ENCODE measurements around the gene AP1M1. TPM values are rescaled to one million over a fixed set of nuclear protein-coding genes. Genes with fewer than 3 reads are reported as not detected.

The AP1M1 gene
- total RNA-seq, 1 experiment from 2014 or later = 52.8 TPM

DNA sequence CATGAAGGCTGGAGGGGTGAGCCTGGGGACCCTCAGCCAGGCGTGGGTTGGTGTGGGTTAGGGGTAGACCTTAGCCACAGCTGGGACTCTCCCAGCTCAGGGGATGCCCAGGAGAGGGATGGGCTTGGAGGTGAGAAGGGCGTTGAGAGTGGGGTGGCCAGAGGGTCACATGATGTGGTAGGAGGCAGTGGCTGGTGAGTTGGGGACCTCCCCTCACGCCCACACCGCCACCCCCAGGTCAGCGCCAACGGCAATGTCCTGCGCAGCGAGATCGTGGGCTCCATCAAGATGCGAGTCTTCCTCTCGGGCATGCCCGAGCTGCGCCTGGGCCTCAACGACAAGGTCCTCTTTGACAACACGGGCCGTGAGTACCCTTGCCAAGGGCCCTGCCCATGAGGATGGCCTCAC is 28.5 kb downstream of the AP1M1 start:
- Histone ChIP-seq H3K4me2 (no peak overlapping the region), H3K9me2 (ENCODE audit: insufficient read depth) (no peaks in the 10 kb centered on the region), H3K9me3 (ENCODE audit: insufficient read depth, low read depth) (peaks cover 7% of the 10 kb centered on the region), H4K20me1 (ENCODE audit: insufficient read depth) (no peaks in the 10 kb centered on the region), H2AFZ (no peak overlapping the region), H3K4me3 (no peak overlapping the region), H3K36me3 (ENCODE audit: low read depth) (peaks cover 17% of the 10 kb centered on the region), H3F3A (ENCODE audit: insufficient read depth, low read depth) (no peaks in the 10 kb centered on the region; the same call in 1 of the 2 replicates), H3K27me3 (ENCODE audit: insufficient read depth, low read depth) (no peaks in the 10 kb centered on the region), H3K4me1 (replicated peaks; ENCODE audit: insufficient read depth) (no peaks in the 10 kb centered on the region), H3K27ac (no peak overlapping the region), H3K79me2 (ENCODE audit: low read depth) (no peaks in the 10 kb centered on the region)
- BruUV-seq (replicated peaks) = no TSS peak
- intact Hi-C loops (cut with micrococcal nuclease; ENCODE audit: unreplicated experiment) = no loop called here
- DNase-seq = no peak
- POLR2A ChIA-PET (ENCODE audit: unreplicated experiment) = no interaction called here
- no peak for TF ChIP-seq EZH2 (IDR thresholded peaks at IDR 0.05; ENCODE audit: low read depth)
- TF ChIP-seq, protein P1, sequence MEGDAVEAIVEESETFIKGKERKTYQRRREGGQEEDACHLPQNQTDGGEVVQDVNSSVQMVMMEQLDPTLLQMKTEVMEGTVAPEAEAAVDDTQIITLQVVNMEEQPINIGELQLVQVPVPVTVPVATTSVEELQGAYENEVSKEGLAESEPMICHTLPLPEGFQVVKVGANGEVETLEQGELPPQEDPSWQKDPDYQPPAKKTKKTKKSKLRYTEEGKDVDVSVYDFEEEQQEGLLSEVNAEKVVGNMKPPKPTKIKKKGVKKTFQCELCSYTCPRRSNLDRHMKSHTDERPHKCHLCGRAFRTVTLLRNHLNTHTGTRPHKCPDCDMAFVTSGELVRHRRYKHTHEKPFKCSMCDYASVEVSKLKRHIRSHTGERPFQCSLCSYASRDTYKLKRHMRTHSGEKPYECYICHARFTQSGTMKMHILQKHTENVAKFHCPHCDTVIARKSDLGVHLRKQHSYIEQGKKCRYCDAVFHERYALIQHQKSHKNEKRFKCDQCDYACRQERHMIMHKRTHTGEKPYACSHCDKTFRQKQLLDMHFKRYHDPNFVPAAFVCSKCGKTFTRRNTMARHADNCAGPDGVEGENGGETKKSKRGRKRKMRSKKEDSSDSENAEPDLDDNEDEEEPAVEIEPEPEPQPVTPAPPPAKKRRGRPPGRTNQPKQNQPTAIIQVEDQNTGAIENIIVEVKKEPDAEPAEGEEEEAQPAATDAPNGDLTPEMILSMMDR (conservative IDR thresholded peaks at IDR 0.05) = no peak
- CTCF ChIA-PET = no interaction called here

DNA sequence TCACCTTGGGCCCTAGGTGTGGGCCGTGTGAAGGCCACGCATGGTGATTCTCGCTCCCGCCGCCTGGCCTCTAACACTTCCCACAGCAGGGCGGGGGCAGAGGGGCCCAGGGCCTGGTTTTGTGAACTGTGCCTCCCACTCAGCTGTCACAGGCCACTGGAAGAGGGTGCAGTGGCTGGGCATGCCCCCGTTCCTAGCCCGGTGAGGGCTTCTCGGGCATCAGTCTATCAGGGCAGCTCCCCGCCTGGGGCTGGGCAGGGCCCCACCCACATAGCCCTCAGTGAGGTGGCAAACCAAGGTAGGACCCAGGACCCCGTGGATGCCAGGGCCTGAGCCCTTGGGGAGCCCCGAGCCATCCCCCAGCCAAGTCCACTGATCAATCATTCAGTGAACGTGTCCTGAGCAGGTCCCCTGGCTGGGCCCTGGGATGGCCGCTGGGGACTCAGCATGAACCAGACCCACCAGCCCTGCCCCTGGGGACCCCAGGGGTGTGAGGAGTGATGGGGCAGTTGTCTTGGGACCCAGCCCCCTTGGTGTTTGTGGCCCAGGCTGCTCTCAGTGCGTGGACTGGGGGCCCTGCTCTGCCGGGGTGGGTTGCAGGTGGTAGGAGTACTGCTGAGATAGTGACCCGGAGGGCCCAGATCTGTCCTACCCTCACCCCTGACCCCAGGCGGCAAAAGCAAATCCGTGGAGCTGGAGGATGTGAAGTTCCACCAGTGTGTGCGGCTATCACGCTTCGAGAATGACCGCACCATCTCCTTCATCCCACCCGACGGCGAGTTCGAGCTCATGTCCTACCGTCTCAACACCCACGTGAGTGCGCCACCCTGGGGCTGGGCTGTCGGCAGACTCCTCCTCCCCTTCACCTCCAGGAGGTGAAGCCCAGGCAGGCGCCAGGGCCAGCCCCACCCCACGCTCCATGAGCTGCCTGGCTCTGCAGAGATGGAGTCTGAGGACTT is 29.4 kb downstream of the AP1M1 start:
- no TSS peak for BruUV-seq (replicated peaks)
- intact Hi-C loops (cut with micrococcal nuclease; ENCODE audit: unreplicated experiment) = no loop called here
- POLR2A ChIA-PET (ENCODE audit: unreplicated experiment) = no interaction called here

DNA sequence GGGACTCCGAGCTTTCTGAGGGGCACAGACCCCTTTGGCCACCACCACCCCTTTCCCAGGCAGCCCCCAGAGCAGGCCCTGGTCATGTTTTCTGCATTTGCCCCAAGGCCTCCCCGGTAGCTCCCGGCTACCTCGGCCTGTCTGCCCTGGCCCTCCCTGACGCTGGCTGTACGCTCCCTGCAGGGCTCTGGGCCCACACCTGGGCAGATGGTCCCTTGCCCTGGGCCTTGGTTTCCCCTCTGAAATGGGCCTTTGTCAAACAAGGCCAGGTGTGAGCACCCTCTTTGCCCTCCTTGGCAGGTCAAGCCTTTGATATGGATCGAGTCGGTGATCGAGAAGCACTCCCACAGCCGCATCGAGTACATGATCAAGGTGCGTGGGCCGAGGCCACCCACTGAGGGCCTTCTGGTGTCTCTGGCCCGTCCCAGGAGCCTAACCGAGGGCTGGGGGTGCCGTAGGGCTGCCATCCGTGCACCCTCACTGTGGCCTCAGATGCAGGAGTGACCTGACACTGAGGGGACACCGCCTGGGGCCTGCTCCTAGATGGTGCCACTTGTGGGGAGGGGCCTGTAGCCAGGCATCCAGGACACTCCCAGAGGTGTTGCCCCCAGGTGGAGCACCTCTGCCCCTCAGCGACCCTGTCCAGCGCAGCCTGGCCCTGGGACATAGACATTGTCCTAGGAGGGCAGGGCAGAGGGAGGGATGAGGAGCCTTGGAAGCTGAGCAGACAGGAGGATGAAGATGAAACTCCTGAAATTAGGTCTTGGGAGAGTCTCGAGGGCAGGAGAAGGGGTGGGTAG is 30.3 kb downstream of the AP1M1 start:
- no peaks in the 10 kb centered on the region for H3K79me2 ChIP-seq (ENCODE audit: low read depth)
- CTCF ChIA-PET = no interaction called here
- no peak overlapping the region for H2AFZ ChIP-seq
- H3K4me2 ChIP-seq = no peak overlapping the region
- POLR2A ChIA-PET (ENCODE audit: unreplicated experiment) = no interaction called here
- no peaks in the 10 kb centered on the region for H3K9me3 ChIP-seq (ENCODE audit: insufficient read depth, low read depth)
- no peak for DNase-seq
- no peaks in the 10 kb centered on the region for H3K9me2 ChIP-seq (ENCODE audit: insufficient read depth)
- H4K20me1 ChIP-seq (ENCODE audit: insufficient read depth) = no peaks in the 10 kb centered on the region
- H3F3A ChIP-seq (ENCODE audit: insufficient read depth, low read depth) = no peaks in the 10 kb centered on the region
- H3K27ac ChIP-seq = no peak overlapping the region
- no peak overlapping the region for H3K4me3 ChIP-seq
- TF ChIP-seq EZH2 (IDR thresholded peaks at IDR 0.05; ENCODE audit: low read depth) = no peak
- TF ChIP-seq, protein P1 (conservative IDR thresholded peaks at IDR 0.05) = no peak
- intact Hi-C loops (cut with micrococcal nuclease; ENCODE audit: unreplicated experiment) = no loop called here
- peaks cover under 1% of the 10 kb centered on the region; the same call in 1 of the 2 replicates for H3K36me3 ChIP-seq (ENCODE audit: low read depth)
- no peaks in the 10 kb centered on the region for H3K4me1 ChIP-seq (replicated peaks; ENCODE audit: insufficient read depth)
- no peaks in the 10 kb centered on the region for H3K27me3 ChIP-seq (ENCODE audit: insufficient read depth, low read depth)
- no TSS peak for BruUV-seq (replicated peaks)

More for the DNA sequence above, 29.4 kb downstream of the AP1M1 start:
- Histone ChIP-seq H3K36me3 (ENCODE audit: low read depth) (peaks cover 9% of the 10 kb centered on the region; the same call in 1 of the 2 replicates), H3K27ac (no peak overlapping the region), H3K79me2 (ENCODE audit: low read depth) (no peaks in the 10 kb centered on the region), H3K4me3 (no peak overlapping the region), H3K9me3 (ENCODE audit: insufficient read depth, low read depth) (no peaks in the 10 kb centered on the region), H3K4me1 (replicated peaks; ENCODE audit: insufficient read depth) (no peaks in the 10 kb centered on the region), H4K20me1 (ENCODE audit: insufficient read depth) (no peaks in the 10 kb centered on the region), H2AFZ (no peak overlapping the region), H3F3A (ENCODE audit: insufficient read depth, low read depth) (no peaks in the 10 kb centered on the region), H3K9me2 (ENCODE audit: insufficient read depth) (no peaks in the 10 kb centered on the region), H3K4me2 (no peak overlapping the region), H3K27me3 (ENCODE audit: insufficient read depth, low read depth) (no peaks in the 10 kb centered on the region)
- CTCF ChIA-PET = no interaction called here
- no peak for DNase-seq
- TF ChIP-seq, protein P1 (conservative IDR thresholded peaks at IDR 0.05) = no peak
- TF ChIP-seq EZH2 (IDR thresholded peaks at IDR 0.05; ENCODE audit: low read depth) = no peak

All from PC-9 (cell line).